ENCODE results near the gene SCN3A. TPM values are rescaled to one million over a fixed set of nuclear protein-coding genes. Genes with fewer than 3 reads are reported as not detected.

The SCN3A gene
- total and polyA plus RNA-seq, 11 donors = 0.39 to 2.7 (median 1.1) TPM

- H3K9me3 ChIP-seq = no peaks in the 10 kb centered on the region
- H3K36me3 ChIP-seq = no peaks in the 10 kb centered on the region
- no peaks in the 10 kb centered on the region for H3K4me1 ChIP-seq
- no peak for ATAC-seq
- intact Hi-C loops (cut with DNase I) = no loop called here
- TF ChIP-seq CTCF (IDR thresholded peaks at IDR 0.05) = no peak
- TF ChIP-seq POLR2A (IDR thresholded peaks at IDR 0.05) = no peak
- H3K27me3 ChIP-seq = no peaks in the 10 kb centered on the region
- no peak overlapping the region for H3K27ac ChIP-seq
- no peak overlapping the region for H3K4me3 ChIP-seq
- WGBS, 4 donors = 79 to 82% (median 82%) methylated on average over 3 of the region's 3 CpGs
- no peak for DNase-seq
Observed at GRCh38 chr2:165162466-165162865, 41.4 kb downstream of the SCN3A start.

- ATAC-seq (no peak), DNase-seq (no peak)
- H3K36me3 ChIP-seq = no peaks in the 10 kb centered on the region
- intact Hi-C loops (cut with DNase I) = no loop called here
- no peak overlapping the region for H3K27ac ChIP-seq
- WGBS, 4 donors = 0 to 80% (median 67%) methylated on average over 2 of the region's 2 CpGs
- no peaks in the 10 kb centered on the region for H3K4me1 ChIP-seq
- no peaks in the 10 kb centered on the region for H3K27me3 ChIP-seq
- TF ChIP-seq POLR2A (IDR thresholded peaks at IDR 0.05) (no peak), CTCF (IDR thresholded peaks at IDR 0.05) (no peak)
- no peaks in the 10 kb centered on the region for H3K9me3 ChIP-seq
- no peak overlapping the region for H3K4me3 ChIP-seq
Observed at GRCh38 chr2:165161510-165161909, 42.3 kb downstream of the SCN3A start.

DNA sequence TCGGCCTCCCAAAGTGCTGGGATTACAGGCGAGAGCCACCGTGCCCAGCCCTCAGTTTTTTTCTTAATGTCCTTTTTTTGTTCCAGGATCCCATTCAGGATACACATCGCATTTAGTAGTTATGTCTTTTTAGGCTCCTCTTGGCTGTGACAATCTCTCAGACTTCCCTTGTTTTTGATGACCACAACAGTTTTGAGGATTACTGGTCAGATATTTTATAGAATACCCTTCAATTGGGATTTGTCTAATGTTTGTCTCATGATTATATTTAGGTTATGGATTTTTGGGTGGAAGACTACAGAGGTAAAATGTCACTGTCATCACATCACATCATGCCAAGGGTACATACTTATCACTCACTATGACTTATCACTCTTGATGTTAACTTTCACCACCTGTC is 46.7 kb downstream of the SCN3A start:
- no peaks in the 10 kb centered on the region for H3K4me1 ChIP-seq
- WGBS, 4 donors = 91 to 96% (median 93%) methylated on average over 4 of the region's 4 CpGs
- H3K36me3 ChIP-seq = no peaks in the 10 kb centered on the region
- H3K9me3 ChIP-seq = no peaks in the 10 kb centered on the region
- no peak overlapping the region for H3K27ac ChIP-seq
- H3K4me3 ChIP-seq = no peak overlapping the region
- ATAC-seq = no peak
- TF ChIP-seq POLR2A (IDR thresholded peaks at IDR 0.05) (no peak), CTCF (IDR thresholded peaks at IDR 0.05) (no peak)
- no peaks in the 10 kb centered on the region for H3K27me3 ChIP-seq
- intact Hi-C loops (cut with DNase I) = no loop called here
- no peak for DNase-seq

DNA sequence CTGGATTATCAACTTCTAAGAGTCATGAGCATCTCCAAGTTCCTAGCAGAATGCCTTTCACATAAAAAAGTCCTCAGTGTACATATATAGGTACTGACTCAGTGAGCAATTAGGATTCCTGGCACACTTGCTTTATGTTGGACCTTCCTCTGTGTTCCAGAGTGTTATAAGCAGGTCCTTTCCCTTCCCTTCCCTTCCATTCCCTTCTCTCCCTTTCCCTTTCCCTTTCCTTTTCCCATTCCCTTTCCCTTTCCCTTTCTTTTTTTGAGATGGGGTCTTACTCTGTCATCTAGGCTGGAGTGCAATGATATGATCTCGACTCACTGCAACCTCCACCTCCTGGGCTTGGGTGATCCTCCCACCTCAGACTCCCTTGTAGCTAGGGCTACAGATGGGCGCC is 48.7 kb downstream of the SCN3A start:
- TF ChIP-seq POLR2A (IDR thresholded peaks at IDR 0.05) (no peak), CTCF (IDR thresholded peaks at IDR 0.05) (no peak)
- H3K4me1 ChIP-seq = no peaks in the 10 kb centered on the region
- intact Hi-C loops (cut with DNase I) = no loop called here

More for the DNA sequence above, 48.7 kb downstream of the SCN3A start:
- Histone ChIP-seq H3K27me3 (no peaks in the 10 kb centered on the region), H3K36me3 (no peaks in the 10 kb centered on the region), H3K27ac (no peak overlapping the region), H3K9me3 (no peaks in the 10 kb centered on the region), H3K4me3 (no peak overlapping the region)
- WGBS, 4 donors = 80 to 91% (median 89%) methylated on average over 2 of the region's 2 CpGs
- no peak for DNase-seq
- no peak for ATAC-seq
